Fibroblast of lung (primary cell): ENCODE measurements around the gene CDC20B. TPM values are rescaled to one million over a fixed set of nuclear protein-coding genes. Genes with fewer than 3 reads are reported as not detected.
A peak's percentile ranks its signal among the peaks of the same experiment; 100 is the strongest.
"Not testable (repeated sequence)": the region's sequence is repeated elsewhere in the genome, so short reads cannot be mapped to it uniquely, and the experiment has no call there.

Experiments
- DNase-seq, 2 donors: peaks; one replicate each; pipeline versions ENCODE4 v3.0.0 to v3.0.0-alpha.2; 2010; ENCODE audit warnings: low read depth in 2 of 2
- H2AFZ ChIP-seq: 2 replicates; pipeline ENCODE4 v1.5.1; 2012; ENCODE audit warnings: low read length, control low read depth, inconsistent platforms
- H3K27ac ChIP-seq: 2 replicates; pipeline ENCODE4 v1.5.1; 2011; ENCODE audit warnings: low read length, control low read depth; ENCODE audit not compliant: insufficient read depth
- H3K27me3 ChIP-seq: 2 replicates; pipeline ENCODE4 v1.5.1; 2011; ENCODE audit warnings: mild to moderate bottlenecking, low read length; ENCODE audit not compliant: control insufficient read depth, insufficient read depth
- H3K36me3 ChIP-seq: 2 replicates; pipeline ENCODE4 v1.5.1; 2011; ENCODE audit warnings: low read length; ENCODE audit not compliant: control insufficient read depth, insufficient read depth
- H3K4me1 ChIP-seq: 2 replicates; pipeline ENCODE4 v1.5.1; 2011; ENCODE audit warnings: low read length; ENCODE audit not compliant: control insufficient read depth, insufficient read depth; ENCODE audit errors: extremely low read depth
- H3K4me2 ChIP-seq: 2 replicates; pipeline ENCODE4 v1.5.1; 2011; ENCODE audit warnings: low read length, control low read depth; ENCODE audit not compliant: insufficient read depth; ENCODE audit errors: extremely low read depth
- H3K4me3 ChIP-seq, 4 experiments: fragments of 200-600 bp in 1 of 4; sonication (generic) in 1 of 4; replicated peaks in 1 of 4; 2 replicates each; pipeline ENCODE4 v1.5.1; 2011 to 2016; ENCODE audit warnings: low read length in 4 of 4, low read depth in 3 of 4, mild to moderate bottlenecking in 3 of 4, control low read depth in 2 of 4, inconsistent platforms in 1 of 4, mixed read lengths in 1 of 4; ENCODE audit not compliant: insufficient read depth in 1 of 4; ENCODE audit errors: control extremely low read depth in 1 of 4
- H3K79me2 ChIP-seq: 2 replicates; pipeline ENCODE4 v1.5.1; 2012; ENCODE audit warnings: mild to moderate bottlenecking, low read length, inconsistent platforms; ENCODE audit not compliant: control insufficient read depth, insufficient read depth
- H3K9ac ChIP-seq: 2 replicates; pipeline ENCODE4 v1.5.1; 2011; ENCODE audit warnings: mild to moderate bottlenecking, low read length, control low read depth; ENCODE audit not compliant: insufficient read depth
- H3K9me3 ChIP-seq: 2 replicates; pipeline ENCODE4 v1.5.1; 2012; ENCODE audit warnings: low read depth, low read length; ENCODE audit not compliant: control insufficient read depth, insufficient read depth
- H4K20me1 ChIP-seq: 2 replicates; pipeline ENCODE4 v1.5.1; 2011; ENCODE audit warnings: low read length; ENCODE audit not compliant: control insufficient read depth, insufficient read depth; ENCODE audit errors: extremely low read depth
- EZH2 ChIP-seq: IDR thresholded peaks from 2 replicates; pipeline ENCODE4 v1.5.1; 2012; ENCODE audit warnings: low read length, control low read depth, mild to moderate bottlenecking; ENCODE audit errors: missing control alignments
- polyA plus RNA-seq, 2 donors: library from polyadenylated mRNA; depleted of rRNA in 1 of 2; stranded (reverse) in 1 of 2; unstranded in 1 of 2; fragments of >200 nt; gene quantifications; 2 replicates each; pipeline ENCODE4 v1.2.1, GENCODE V29; 2011 to 2012; ENCODE audit warnings: missing spikeins in 1 of 2
- total RNA-seq: library from RNA; depleted of rRNA; stranded (reverse); fragments of >200 nt; gene quantifications from 2 replicates; pipeline ENCODE4 v1.2.1, GENCODE V29; 2014
- TF ChIP-seq, protein P1 (sequence below), 2 donors: IDR thresholded peaks in 1 of 2; conservative IDR thresholded peaks in 1 of 2; 1 replicate in 1 of 2; 2 replicates in 1 of 2; pipeline ENCODE4 v1.5.1; 2011 to 2012; ENCODE audit warnings: low read length in 2 of 2, control low read depth in 1 of 2, inconsistent platforms in 1 of 2, low read depth in 1 of 2, mild to moderate bottlenecking in 1 of 2

Gene CDC20B
- total and polyA plus RNA-seq, 2 donors (not counting 1 experiment from before 2014, with no cell fraction given) = under 0.01 TPM; not detected in 1

DNA sequence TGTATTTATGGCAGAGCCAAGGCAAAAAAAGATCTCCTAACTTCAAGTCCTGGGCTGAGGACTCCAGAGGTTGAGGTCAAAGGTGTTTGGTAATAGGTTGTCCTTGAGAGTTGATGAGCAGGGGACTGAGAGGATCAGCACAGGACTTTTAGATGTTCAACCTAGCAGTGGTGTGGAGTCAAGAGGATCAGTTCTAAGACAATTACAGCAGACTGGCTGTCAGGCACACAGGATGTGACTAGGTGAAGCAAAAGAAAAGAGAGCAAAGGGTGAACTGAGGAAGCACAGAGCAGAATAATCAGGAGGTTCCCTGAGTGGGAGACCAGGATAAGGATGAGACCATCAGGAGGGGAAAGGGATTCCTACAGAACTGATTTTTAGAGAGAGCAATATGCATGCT is 59.6 kb downstream of the CDC20B start:
- DNase-seq = no peak
- H3K4me1 ChIP-seq = no peaks in the 10 kb centered on the region
- no peak overlapping the region for H2AFZ ChIP-seq
- no peaks in the 10 kb centered on the region for H3K9me3 ChIP-seq
- H3K79me2 ChIP-seq = no peaks in the 10 kb centered on the region
- H3K27ac ChIP-seq = no peak overlapping the region
- no peaks in the 10 kb centered on the region for H3K36me3 ChIP-seq
- no peak overlapping the region for H3K4me3 ChIP-seq
- no peak overlapping the region for H3K9ac ChIP-seq
- no peaks in the 10 kb centered on the region for H4K20me1 ChIP-seq
- TF ChIP-seq, protein P1, sequence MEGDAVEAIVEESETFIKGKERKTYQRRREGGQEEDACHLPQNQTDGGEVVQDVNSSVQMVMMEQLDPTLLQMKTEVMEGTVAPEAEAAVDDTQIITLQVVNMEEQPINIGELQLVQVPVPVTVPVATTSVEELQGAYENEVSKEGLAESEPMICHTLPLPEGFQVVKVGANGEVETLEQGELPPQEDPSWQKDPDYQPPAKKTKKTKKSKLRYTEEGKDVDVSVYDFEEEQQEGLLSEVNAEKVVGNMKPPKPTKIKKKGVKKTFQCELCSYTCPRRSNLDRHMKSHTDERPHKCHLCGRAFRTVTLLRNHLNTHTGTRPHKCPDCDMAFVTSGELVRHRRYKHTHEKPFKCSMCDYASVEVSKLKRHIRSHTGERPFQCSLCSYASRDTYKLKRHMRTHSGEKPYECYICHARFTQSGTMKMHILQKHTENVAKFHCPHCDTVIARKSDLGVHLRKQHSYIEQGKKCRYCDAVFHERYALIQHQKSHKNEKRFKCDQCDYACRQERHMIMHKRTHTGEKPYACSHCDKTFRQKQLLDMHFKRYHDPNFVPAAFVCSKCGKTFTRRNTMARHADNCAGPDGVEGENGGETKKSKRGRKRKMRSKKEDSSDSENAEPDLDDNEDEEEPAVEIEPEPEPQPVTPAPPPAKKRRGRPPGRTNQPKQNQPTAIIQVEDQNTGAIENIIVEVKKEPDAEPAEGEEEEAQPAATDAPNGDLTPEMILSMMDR (conservative IDR thresholded peaks at IDR 0.05 in 1 of 2, IDR thresholded peaks at IDR 0.05 in 1 of 2; ENCODE audit: low read depth in 1 of 2, low read length in 2 of 2) = no peak
- TF ChIP-seq EZH2 = no peak
- H3K27me3 ChIP-seq = peaks cover 5% of the 10 kb centered on the region
- H3K4me2 ChIP-seq = no peak overlapping the region

DNA sequence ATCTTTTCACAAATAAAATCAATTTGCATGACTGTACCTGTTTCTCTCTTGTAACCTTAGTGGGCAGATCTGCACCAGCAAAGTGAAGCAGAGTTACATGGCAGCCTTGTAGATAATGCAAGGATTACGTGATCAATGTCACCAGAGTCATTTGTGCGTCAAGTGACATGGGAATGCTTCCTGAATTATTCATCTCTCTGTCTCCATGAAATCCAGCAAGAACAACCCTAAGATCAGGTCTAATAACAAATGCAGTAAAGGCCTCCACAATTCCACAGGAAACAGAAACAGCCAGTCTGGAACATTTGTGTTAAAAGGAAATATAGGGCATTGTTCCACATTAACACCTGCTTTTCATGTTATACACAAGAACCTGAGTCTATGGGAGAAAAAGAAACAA is 62.8 kb downstream of the CDC20B start:
- no peaks in the 10 kb centered on the region for H4K20me1 ChIP-seq
- no peaks in the 10 kb centered on the region for H3K4me1 ChIP-seq
- H3K4me3 ChIP-seq = no peak overlapping the region
- peaks cover 5% of the 10 kb centered on the region for H3K27me3 ChIP-seq
- H3K4me2 ChIP-seq = no peak overlapping the region
- no peaks in the 10 kb centered on the region for H3K36me3 ChIP-seq
- TF ChIP-seq EZH2 = no peak
- TF ChIP-seq, protein P1 (conservative IDR thresholded peaks at IDR 0.05 in 1 of 2, IDR thresholded peaks at IDR 0.05 in 1 of 2; ENCODE audit: low read depth in 1 of 2, low read length in 2 of 2) = no peak
- H3K9ac ChIP-seq = no peak overlapping the region
- no peak overlapping the region for H2AFZ ChIP-seq
- H3K9me3 ChIP-seq = no peaks in the 10 kb centered on the region
- DNase-seq = no peak
- no peak overlapping the region for H3K27ac ChIP-seq
- no peaks in the 10 kb centered on the region for H3K79me2 ChIP-seq

DNA sequence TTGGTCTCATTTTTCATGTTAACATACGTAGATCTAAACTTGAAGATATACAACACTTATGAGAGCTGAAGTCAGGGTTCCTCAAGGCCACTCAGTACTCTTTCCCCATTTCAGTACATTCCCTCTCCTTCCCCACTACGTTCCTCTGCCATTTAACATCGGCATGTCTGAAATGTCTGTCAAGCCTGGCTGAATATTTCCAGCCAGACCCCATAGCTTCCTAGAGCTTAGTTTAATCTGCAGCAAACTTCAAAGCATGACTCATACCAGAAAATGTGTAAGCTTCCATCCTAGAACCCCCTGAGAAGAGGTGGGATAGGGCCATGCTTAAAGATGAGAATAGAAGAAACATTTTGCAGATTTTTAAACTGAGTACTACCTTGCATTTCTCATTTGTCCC is 64.3 kb downstream of the CDC20B start:
- no peak overlapping the region for H3K9ac ChIP-seq
- H3K9me3 ChIP-seq = no peaks in the 10 kb centered on the region
- H3K4me3 ChIP-seq = no peak overlapping the region
- no peak overlapping the region for H3K4me2 ChIP-seq
- no peak overlapping the region for H3K27ac ChIP-seq
- H3K36me3 ChIP-seq = no peaks in the 10 kb centered on the region
- no peak overlapping the region for H2AFZ ChIP-seq
- H3K79me2 ChIP-seq = no peaks in the 10 kb centered on the region
- peak in 1 of 2 donors; percentile 16 for DNase-seq
- no peaks in the 10 kb centered on the region for H3K4me1 ChIP-seq
- TF ChIP-seq, protein P1 (conservative IDR thresholded peaks at IDR 0.05 in 1 of 2, IDR thresholded peaks at IDR 0.05 in 1 of 2; ENCODE audit: low read depth in 1 of 2, low read length in 2 of 2) = no peak
- TF ChIP-seq EZH2 = no peak
- no peaks in the 10 kb centered on the region for H3K27me3 ChIP-seq
- no peaks in the 10 kb centered on the region for H4K20me1 ChIP-seq

DNA sequence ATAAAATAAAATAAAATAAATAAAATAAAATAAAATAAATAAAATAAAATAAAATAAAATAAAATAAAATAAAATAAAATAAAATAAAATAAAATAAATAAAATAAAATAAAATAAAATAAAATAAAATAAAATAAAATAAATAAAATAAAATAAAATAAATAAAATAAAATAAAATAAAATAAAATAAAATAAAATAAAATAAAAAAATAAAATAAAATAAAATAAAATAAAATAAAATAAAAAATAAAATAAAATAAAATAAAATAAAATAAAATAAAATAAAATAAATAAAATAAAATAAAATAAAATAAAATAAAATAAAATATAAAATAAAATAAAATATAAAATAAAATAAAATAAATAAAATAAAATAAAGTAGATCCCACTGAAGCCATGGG is 67.0 kb downstream of the CDC20B start:
- not testable (repeated sequence) for H2AFZ ChIP-seq, DNase-seq, H4K20me1 ChIP-seq, H3K4me1 ChIP-seq, H3K27ac ChIP-seq, H3K27me3 ChIP-seq, H3K79me2 ChIP-seq, H3K9ac ChIP-seq, H3K9me3 ChIP-seq, H3K4me2 ChIP-seq, H3K36me3 ChIP-seq, H3K4me3 ChIP-seq
